NCI-H460 (cell line): ENCODE data around the gene LBHD1. TPM values are rescaled to one million over a fixed set of nuclear protein-coding genes. Genes with fewer than 3 reads are reported as not detected.
"Not testable (repeated sequence)": the region's sequence is repeated elsewhere in the genome, so short reads cannot be mapped to it uniquely, and the experiment has no call there.

Experiments
- DNase-seq: peaks from one replicate; pipeline ENCODE4 v3.0.0-alpha.2; 2016; ENCODE audit warnings: low read depth; ENCODE audit errors: extremely low read depth
- total RNA-seq: library from RNA; depleted of rRNA; stranded (reverse); fragments of >200 nt; shearing (Covaris generic); gene quantifications from 2 replicates; pipeline ENCODE4 v1.2.3, GENCODE V29; 2014

The LBHD1 gene
- total RNA-seq, 1 experiment from 2014 or later: 5.4 TPM

DNA sequence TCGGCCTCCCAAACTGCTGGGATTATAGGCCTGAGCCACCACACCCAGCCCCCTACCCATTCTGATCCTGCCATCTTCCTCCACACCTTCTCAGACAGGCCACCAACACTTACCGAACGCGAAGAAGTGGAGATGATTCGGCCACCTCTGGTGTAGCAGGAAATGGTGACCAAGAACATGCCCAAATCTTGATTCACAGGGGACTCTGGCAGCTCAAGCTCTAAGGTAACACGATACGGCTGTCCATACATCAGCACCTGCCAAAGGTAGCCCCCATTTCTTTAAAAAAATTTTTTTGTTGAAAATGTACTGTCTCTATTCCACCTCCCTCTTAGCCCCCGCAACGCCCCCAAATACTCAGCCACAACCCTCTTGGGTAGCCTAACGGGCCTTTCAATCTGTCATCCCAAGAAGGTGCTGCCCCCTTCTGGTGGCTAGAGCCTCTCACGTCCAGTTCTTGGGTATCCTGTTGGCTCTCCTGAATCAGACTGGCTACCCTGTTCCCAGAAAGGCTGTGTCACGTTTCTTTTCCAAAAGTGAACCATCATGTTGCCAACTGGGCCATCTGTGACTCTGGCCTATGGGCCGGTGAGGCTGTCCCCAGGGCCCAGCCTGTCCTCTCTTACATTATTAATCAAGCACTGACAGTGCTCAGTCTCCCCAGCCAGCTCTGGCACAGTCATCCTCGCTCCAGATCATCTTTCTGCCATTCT, 22.5 kb upstream of the LBHD1 start:
- DNase-seq: peak; percentile 71

GRCh38 chr11:62693624-62694023, 21.6 kb upstream of the LBHD1 start:
- DNase-seq: not testable (repeated sequence)

- DNase-seq: no peak
Observed at GRCh38 chr11:62689421-62690183, 17.5 kb upstream of the LBHD1 start, which contains the start of gene LRRN4CL. LRRN4CL (minus strand) TSS chr11:62689530; CDS start chr11:62688508, 1,022 bp downstream.

DNA sequence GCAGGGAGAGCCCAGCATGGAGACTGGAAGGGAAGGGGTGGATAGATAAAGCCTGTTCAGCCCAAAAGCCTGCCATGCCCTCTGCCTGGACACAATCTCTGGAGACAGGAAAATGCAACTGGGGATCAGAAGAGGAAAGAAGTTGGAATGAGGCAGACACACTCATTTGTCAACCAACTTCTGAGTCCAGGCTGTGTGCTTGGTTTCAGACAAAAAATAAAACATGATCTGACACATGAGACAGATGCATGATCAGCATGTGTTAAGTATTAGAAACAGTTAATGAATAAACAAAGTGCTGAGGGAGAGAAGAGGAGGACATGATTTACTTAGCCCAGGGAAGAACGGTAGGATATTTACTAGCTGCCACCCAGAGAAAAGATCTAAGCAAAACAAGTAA, 16.4 kb upstream of the LBHD1 start:
- no peak for DNase-seq

- DNase-seq: no peak
Observed at GRCh38 chr11:62687508-62688396, 15.7 kb upstream of the LBHD1 start.

DNA sequence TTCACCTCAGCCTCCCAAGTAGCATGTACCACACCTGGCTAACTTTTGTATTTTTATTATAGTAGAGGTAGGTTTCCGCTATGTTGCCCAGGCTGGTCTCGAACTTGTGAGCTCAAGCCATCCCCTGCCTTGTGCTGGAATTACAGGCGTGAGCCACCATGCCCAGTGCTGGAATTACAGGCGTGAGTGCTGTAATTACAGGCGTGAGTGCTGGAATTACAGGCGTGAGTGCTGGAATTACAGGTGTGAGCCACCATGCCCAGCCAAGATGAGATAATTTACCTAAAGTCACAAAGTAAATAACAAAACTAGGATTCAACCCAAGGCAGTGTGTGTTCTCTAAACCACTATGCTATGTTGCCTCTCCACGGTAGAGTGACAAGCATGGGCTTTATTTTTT, 10.5 kb upstream of the LBHD1 start:
- DNase-seq: no peak

DNA sequence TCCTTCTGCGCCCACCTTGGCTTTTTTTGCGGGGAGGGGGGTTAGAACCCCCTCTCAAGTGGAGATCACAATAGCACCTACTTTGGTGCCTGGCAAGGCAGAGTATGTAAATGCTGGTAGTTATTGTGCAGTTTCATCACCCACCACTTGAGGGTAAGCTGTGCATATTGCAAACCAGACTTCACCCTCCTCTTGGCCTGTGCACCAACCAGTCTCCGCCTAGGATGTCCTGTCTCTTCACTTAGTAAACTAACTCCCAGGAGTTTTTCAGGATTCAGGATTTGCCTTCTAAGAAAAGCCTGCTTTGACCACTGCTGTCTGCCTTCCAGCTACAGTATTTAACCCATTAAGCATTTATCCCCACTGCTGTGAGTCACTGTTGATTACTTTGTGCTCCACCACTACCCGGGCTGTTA, 8.8 kb upstream of the LBHD1 start:
- DNase-seq: peak; percentile 64

- DNase-seq: peak; percentile 71
Observed at GRCh38 chr11:62678770-62679696, 7.0 kb upstream of the LBHD1 start, which contains the start of gene UBXN1. UBXN1 (minus strand) TSS chr11:62679073; CDS start chr11:62678923, 150 bp downstream.

GRCh38 chr11:62678433-62678769, 6.3 kb upstream of the LBHD1 start:
- no peak for DNase-seq

DNA sequence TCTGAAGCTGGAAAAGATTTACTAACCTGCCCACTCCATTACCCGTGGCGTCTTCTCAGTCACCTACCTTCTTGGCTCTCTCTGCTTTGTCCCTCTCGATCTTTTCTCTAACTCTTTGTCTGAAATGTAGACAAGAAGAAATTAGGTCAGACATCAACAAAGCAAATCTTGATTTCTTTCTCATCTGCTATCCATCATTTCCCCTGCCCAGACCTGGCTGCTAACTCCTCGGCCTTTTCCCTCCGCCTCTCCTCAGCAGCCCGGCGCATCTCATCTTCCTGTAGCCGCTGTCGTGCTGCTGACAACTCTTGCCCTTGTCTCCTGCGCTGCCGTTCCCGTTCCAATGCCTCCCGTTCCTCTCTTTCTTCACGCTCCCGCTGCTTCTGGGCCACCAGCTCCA, 5.6 kb upstream of the LBHD1 start:
- DNase-seq: no peak

DNA sequence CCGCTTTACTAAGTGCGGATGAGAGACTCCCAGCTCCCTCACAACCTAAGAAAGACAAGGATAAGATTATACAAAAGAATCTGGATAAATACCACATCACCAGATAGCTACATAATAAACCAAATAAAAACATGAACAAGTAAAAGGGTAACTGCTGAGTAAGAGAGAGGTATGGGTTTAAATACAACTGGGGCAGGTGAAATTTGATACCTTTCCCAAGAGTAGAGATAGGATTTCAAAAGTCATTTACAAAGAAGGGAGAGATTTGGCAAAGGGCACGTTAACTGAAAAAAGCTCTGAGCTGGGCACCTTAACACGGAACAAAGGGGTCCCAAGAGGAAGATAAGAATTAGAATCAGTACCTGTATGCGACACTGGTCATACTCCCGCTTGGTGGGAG, 5.1 kb upstream of the LBHD1 start:
- DNase-seq: no peak

- no peak for DNase-seq
Observed at GRCh38 chr11:62676698-62677097, 4.6 kb upstream of the LBHD1 start.

DNA sequence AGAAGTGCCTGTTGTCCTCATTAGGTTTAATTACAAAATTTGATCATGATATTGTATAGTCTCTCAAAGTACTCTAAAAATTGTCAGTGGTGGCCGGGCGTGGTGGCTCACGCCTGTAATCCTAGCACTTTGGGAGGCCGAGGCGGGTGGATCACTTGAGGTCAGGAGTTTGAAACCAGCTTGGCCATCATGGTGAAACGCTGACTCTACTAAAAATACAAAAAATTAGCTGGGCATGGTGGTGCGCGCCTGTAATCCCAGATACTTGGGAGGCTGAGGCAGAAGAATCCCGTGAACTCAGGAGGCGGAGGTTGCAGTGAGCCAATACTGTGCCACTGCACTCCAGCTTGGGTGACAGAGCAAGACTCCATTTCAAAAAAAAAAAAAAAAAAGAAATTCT, 3.3 kb upstream of the LBHD1 start:
- DNase-seq: not testable (repeated sequence)

GRCh38 chr11:62673196-62673525, 1.1 kb upstream of the LBHD1 start:
- DNase-seq: no peak

DNA sequence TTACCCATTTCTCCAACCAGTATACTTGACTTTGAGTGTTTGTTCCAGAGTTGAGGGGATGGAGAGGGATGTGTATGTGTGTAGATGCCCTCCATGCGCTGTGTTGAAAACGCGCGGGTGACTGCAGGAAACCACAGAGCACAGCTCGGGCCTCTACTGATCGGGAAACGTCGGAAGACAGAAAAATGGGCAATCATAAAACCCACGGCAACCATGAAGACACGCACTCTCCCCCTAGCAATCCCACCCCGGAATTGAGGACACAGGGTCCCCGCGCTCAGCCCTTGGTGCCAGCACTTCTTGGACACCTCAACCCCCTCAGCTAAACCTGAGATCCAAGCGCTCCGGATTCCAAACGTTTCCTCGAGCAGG, 845 bp downstream of the LBHD1 start:
- no peak for DNase-seq

DNA sequence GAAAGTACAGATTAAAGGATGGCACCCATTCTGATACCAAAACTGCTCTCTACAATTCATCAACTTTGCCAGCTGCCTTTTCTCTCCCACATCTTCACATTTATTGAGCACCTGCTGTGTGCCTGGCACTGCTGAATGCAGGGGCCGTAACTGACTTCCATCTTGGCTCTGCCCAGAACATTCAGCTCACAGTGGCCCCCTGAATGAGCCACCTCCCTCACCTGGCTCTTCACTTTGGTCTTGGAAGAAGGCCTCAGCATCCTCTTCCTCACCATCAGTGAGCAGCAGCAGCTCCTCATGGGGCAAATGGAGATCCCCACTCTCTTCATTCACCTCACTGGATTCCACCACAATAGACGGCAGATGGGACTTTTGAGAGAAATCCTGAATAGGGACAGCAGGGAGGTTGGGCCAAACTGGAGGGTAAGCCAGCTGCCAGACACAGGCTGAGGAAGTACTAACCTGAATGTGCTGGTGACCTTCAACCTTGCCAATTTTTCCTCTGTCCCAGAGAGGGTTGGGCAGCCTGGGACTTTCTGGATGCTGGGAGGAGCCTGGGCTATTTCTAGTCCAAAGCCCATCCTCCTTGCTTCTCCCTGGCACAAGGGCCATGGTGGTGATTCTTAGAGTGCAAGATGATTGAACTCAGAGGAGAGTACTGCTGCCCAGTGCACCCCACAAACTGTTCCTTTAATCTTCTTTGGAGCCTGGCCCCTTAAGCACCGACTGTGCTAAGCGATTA, 2.5 kb downstream of the LBHD1 start:
- DNase-seq: no peak

DNA sequence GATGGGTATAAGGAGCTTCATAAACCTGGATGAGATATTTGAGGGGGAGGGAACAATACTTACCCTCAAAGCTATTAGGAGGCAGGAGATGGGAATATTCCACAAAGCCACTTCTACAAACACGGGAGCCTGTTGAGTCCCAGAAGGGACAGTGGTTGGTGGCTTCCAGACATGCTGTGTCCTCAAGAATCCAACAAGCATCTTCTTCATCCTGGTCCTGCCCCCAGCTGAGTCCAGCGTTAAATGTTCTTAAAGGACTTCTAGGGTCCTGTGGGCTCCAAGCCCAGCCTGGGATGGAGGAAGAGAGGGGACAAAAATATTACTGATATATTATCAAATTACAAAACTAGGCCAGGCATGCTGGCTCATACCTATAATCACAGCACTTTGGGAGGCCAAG, 4.6 kb downstream of the LBHD1 start:
- no peak for DNase-seq

DNA sequence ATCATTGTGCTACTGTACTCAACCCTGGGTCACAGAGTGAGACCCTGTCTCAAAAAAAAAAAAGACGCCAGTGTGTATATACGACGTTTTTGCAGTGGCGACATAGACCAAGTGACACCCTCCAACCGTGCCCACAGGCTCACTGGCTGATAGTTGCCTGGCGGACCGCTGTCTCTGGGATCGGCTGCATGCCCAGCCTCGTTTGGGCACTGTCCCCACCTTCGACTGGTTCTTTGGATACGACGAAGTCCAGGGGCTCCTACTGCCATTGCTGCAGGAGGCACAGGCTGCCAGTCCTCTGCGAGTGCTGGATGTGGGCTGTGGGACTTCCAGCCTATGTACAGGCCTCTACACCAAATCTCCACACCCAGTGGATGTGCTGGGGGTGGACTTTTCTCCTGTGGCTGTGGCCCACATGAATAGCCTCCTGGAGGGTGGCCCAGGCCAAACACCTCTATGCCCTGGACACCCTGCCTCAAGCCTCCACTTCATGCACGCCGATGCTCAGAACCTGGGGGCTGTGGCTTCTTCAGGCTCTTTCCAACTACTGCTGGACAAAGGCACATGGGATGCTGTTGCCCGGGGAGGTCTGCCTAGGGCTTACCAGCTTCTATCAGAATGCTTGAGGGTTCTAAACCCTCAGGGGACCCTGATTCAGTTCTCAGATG, 5.7 kb downstream of the LBHD1 start:
- DNase-seq: no peak
